ENCODE results near the gene BACH1. TPM values are rescaled to one million over a fixed set of nuclear protein-coding genes. Genes with fewer than 3 reads are reported as not detected.
A peak's percentile ranks its signal among the peaks of the same experiment; 100 is the strongest.

Gene BACH1
- total RNA-seq, 1 donor from 2014 or later: 83.2 TPM

DNA sequence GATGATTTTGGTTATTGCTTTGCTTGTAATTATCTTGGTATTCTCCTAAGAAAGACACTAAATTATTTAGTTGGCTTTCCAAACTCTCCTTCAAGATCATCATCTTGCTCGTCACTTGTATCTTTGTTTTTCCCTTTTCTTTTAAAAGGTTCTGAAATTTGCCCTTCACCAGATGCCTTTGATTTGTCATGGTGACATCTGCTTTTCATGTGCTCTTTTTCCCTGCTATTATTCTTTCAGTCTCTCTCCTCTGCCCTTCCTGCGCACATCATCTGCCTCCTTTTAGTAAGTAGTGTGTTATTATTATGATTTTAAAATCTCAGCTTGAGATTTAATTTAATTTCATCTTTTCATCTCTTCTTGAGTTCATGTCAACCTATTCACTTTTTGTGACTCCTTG is 92.1 kb downstream of the BACH1 start:
- H3K36me3 Mint-ChIP-seq (ENCODE audit: insufficient read depth): peaks cover 9% of the 10 kb centered on the region
- TF ChIP-seq CTCF (IDR thresholded peaks at IDR 0.05; ENCODE audit: unreplicated experiment): no peak
- peak overlapping the region; percentile 15 for H3K27ac Mint-ChIP-seq
- H3K4me1 Mint-ChIP-seq (ENCODE audit: low read depth): peaks cover 2% of the 10 kb centered on the region
- peaks cover 16% of the 10 kb centered on the region for H3K9me3 Mint-ChIP-seq (ENCODE audit: low read depth)
- DNase-seq (ENCODE audit: low spot score, unreplicated experiment): no peak
- H3K4me3 Mint-ChIP-seq (ENCODE audit: low read depth): no peak overlapping the region
- H3K27me3 Mint-ChIP-seq: no peaks in the 10 kb centered on the region

GRCh38 chr21:29394051-29394450 is 95.3 kb downstream of the BACH1 start:
- Mint-ChIP-seq H3K27me3 (no peaks in the 10 kb centered on the region), H3K4me3 (ENCODE audit: low read depth) (no peak overlapping the region), H3K4me1 (ENCODE audit: low read depth) (peaks cover 2% of the 10 kb centered on the region), H3K9me3 (ENCODE audit: low read depth) (peaks cover 24% of the 10 kb centered on the region), H3K27ac (no peak overlapping the region), H3K36me3 (ENCODE audit: insufficient read depth) (peaks cover 14% of the 10 kb centered on the region)
- TF ChIP-seq CTCF (IDR thresholded peaks at IDR 0.05; ENCODE audit: unreplicated experiment): no peak
- DNase-seq (ENCODE audit: low spot score, unreplicated experiment): no peak

Other genes with a start within 250 kb of the BACH1 start
- gene CCT8, start 225.3 kb upstream of the BACH1 start, total RNA-seq: 208 and 223 TPM in 2 replicates
- gene MAP3K7CL, start 168.3 kb upstream of the BACH1 start, total RNA-seq: 1.2 and 1.7 TPM in 2 replicates